Tibial nerve (tissue), 4 donors: Measurements from ENCODE around the gene ZCCHC2.

Experiments
- EP300 ChIP-seq, 2 donors: sonication (generic); formaldehyde crosslinking; IDR thresholded peaks; one replicate each; pipeline ENCODE4 v1.6.1; 2017; ENCODE audit warnings: antibody characterized with exemption in 2 of 2, mild to moderate bottlenecking in 1 of 2
- TF ChIP-seq, protein P1 (sequence below), 5 experiments: fragments of 200-600 bp in 3 of 5; fragments of 450-650 bp in 2 of 5; sonication (generic) in 3 of 5; IDR thresholded peaks; one replicate each; pipeline ENCODE4 v1.5.1; 2016 to 2019; ENCODE audit warnings: antibody characterized with exemption in 5 of 5, mild to moderate bottlenecking in 3 of 5, moderate library complexity in 2 of 5

DNA sequence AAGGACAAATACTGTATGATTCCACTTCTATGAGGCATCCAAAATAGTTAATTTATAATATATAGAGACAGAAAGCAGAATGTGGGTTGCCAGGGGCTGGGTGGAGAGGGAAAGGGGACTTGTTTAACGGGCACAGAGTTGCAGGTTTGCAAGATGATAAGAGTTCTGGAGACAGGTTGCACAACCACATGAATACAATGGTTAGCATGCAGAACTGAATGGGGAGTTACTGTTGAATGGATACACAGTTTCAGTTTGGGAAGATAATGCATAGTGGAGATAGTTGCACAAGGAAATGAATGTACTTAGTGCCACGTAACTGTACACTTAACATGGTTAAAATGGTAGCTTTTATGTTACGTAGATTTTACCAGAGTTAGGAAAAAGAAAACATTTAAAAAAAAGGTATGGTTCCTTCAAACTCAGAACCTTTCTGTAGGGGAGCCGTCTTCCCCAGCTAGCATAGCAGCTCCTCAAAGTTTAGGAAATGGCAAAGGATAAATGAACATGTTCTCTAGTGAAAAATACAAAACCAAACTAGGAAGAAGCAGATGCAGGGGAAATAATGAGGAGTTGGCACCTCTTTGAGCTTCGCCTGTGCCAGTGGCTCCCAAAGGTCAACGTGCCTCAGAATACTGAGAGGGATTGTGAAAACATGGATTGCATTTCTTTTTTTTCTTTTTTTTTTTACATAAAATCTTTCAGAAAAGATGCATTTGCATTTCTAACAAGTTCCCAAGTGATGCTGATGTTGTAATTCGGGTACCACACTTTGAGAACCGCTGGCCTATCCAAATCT, 95.2 kb downstream of the ZCCHC2 start:
- TF ChIP-seq, protein P1, sequence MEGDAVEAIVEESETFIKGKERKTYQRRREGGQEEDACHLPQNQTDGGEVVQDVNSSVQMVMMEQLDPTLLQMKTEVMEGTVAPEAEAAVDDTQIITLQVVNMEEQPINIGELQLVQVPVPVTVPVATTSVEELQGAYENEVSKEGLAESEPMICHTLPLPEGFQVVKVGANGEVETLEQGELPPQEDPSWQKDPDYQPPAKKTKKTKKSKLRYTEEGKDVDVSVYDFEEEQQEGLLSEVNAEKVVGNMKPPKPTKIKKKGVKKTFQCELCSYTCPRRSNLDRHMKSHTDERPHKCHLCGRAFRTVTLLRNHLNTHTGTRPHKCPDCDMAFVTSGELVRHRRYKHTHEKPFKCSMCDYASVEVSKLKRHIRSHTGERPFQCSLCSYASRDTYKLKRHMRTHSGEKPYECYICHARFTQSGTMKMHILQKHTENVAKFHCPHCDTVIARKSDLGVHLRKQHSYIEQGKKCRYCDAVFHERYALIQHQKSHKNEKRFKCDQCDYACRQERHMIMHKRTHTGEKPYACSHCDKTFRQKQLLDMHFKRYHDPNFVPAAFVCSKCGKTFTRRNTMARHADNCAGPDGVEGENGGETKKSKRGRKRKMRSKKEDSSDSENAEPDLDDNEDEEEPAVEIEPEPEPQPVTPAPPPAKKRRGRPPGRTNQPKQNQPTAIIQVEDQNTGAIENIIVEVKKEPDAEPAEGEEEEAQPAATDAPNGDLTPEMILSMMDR (IDR thresholded peaks at IDR 0.05), result no peak
- no peak for TF ChIP-seq EP300 (IDR thresholded peaks at IDR 0.05)
